Liver (tissue), 9 donors: ENCODE results near the gene RNF13. TPM values are rescaled to one million over a fixed set of nuclear protein-coding genes. Genes with fewer than 3 reads are reported as not detected.

Experiments
- DNase-seq: peaks from one replicate; pipeline ENCODE4 v3.0.0-alpha.2; 2017; ENCODE audit warnings: low spot score
- H3K27ac ChIP-seq, 2 donors: one replicate each; pipeline ENCODE4 v1.7.0; 2013; ENCODE audit warnings: inconsistent platforms in 2 of 2, low read length in 2 of 2, control low read depth in 1 of 2, low read depth in 1 of 2, mild to moderate bottlenecking in 1 of 2
- H3K27me3 ChIP-seq, 4 donors: one replicate each; pipeline versions ENCODE4 v1.6.1 to v1.7.0; 2013; ENCODE audit warnings: low read length in 3 of 4, inconsistent platforms in 1 of 4, mild to moderate bottlenecking in 1 of 4, moderate library complexity in 1 of 4; ENCODE audit not compliant: control insufficient read depth in 4 of 4, insufficient read depth in 4 of 4
- H3K36me3 ChIP-seq, 4 donors: one replicate each; pipeline versions ENCODE4 v1.6.1 to v1.7.0; 2013; ENCODE audit warnings: low read length in 3 of 4, mild to moderate bottlenecking in 3 of 4, low read depth in 1 of 4, moderate library complexity in 1 of 4; ENCODE audit not compliant: control insufficient read depth in 4 of 4, insufficient read depth in 3 of 4
- H3K4me1 ChIP-seq, 4 donors: one replicate each; pipeline versions ENCODE4 v1.6.1 to v1.7.0; 2013; ENCODE audit warnings: low read length in 3 of 4, mild to moderate bottlenecking in 3 of 4, moderate library complexity in 1 of 4; ENCODE audit not compliant: control insufficient read depth in 4 of 4, insufficient read depth in 4 of 4
- H3K4me3 ChIP-seq, 3 donors: one replicate each; pipeline versions ENCODE4 v1.6.1 to v1.7.0; 2013; ENCODE audit warnings: low read length in 3 of 3, control low read depth in 1 of 3, low read depth in 1 of 3, mild to moderate bottlenecking in 1 of 3
- H3K9ac ChIP-seq, 2 donors: one replicate each; pipeline ENCODE4 v1.7.0; 2013; ENCODE audit warnings: low read length in 2 of 2, mild to moderate bottlenecking in 2 of 2, moderate library complexity in 2 of 2, control low read depth in 1 of 2, low read depth in 1 of 2
- H3K9me3 ChIP-seq, 4 donors: one replicate each; pipeline versions ENCODE4 v1.6.1 to v1.7.0; 2013; ENCODE audit warnings: low read length in 3 of 4; ENCODE audit not compliant: control insufficient read depth in 4 of 4
- ATF3 ChIP-seq: IDR thresholded peaks from 2 replicates; pipeline ENCODE4 v1.6.1; 2016; ENCODE audit warnings: antibody characterized with exemption
- EGR1 ChIP-seq, 2 donors: IDR thresholded peaks; 2 replicates each; pipeline ENCODE4 v1.6.1; 2016 to 2018; ENCODE audit warnings: antibody characterized with exemption in 2 of 2, low read depth in 2 of 2
- FOXA1 ChIP-seq: IDR thresholded peaks from 2 replicates; pipeline ENCODE4 v1.6.1; 2016; ENCODE audit warnings: antibody characterized with exemption
- FOXA2 ChIP-seq: IDR thresholded peaks from 2 replicates; pipeline ENCODE4 v1.6.1; 2016; ENCODE audit warnings: antibody characterized with exemption
- GABPA ChIP-seq, 2 donors: IDR thresholded peaks in 1 of 2; conservative IDR thresholded peaks in 1 of 2; 2 replicates each; pipeline ENCODE4 v1.6.1; 2016; ENCODE audit warnings: antibody characterized with exemption in 2 of 2, mild to moderate bottlenecking in 1 of 2, moderate library complexity in 1 of 2
- HNF4A ChIP-seq, 2 donors: conservative IDR thresholded peaks; 2 replicates each; pipeline ENCODE4 v1.6.1; 2016; ENCODE audit warnings: antibody characterized with exemption in 2 of 2, mild to moderate bottlenecking in 2 of 2
- JUND ChIP-seq, 2 donors: IDR thresholded peaks; 2 replicates each; pipeline ENCODE4 v1.6.1; 2016; ENCODE audit warnings: antibody characterized with exemption in 2 of 2
- NR2F2 ChIP-seq: IDR thresholded peaks from 2 replicates; pipeline ENCODE4 v1.6.1; 2016; ENCODE audit warnings: antibody characterized with exemption
- RXRA ChIP-seq, 2 donors: IDR thresholded peaks; 2 replicates each; pipeline ENCODE4 v1.6.1; 2017 to 2018; ENCODE audit warnings: antibody characterized with exemption in 2 of 2, mild to moderate bottlenecking in 1 of 2
- SP1 ChIP-seq: IDR thresholded peaks from 2 replicates; pipeline ENCODE4 v1.6.1; 2018; ENCODE audit warnings: antibody characterized with exemption, mild to moderate bottlenecking
- TAF1 ChIP-seq: conservative IDR thresholded peaks from 2 replicates; pipeline ENCODE4 v1.6.1; 2016; ENCODE audit warnings: antibody characterized with exemption, mild to moderate bottlenecking
- YY1 ChIP-seq: IDR thresholded peaks from 2 replicates; pipeline ENCODE4 v1.6.1; 2016; ENCODE audit warnings: antibody characterized with exemption, mild to moderate bottlenecking
- ZBTB33 ChIP-seq: IDR thresholded peaks from 2 replicates; pipeline ENCODE4 v1.6.1; 2016; ENCODE audit warnings: antibody characterized with exemption
- WGBS: extraction: QIAGEN DNeasy Blood & Tissue Kit; methylation state at CpG from one replicate; pipeline ENCODE4 v1.1.7; 2013; 5-methylcytosine and 5-hydroxymethylcytosine counted together
- polyA plus RNA-seq, 2 donors: library from polyadenylated mRNA; stranded (reverse) in 1 of 2; unstranded in 1 of 2; fragments of 200-250 nt in 1 of 2; fragments of >200 nt in 1 of 2; fragmentation: Nextera tagmentation in 1 of 2; extraction: Ambion mirVana in 1 of 2; gene quantifications; one replicate each; pipeline versions ENCODE4 v1.2.1 to v1.2.3, GENCODE V29; 2013 to 2015
- total RNA-seq, 2 donors: library from RNA; depleted of rRNA; stranded (reverse); fragments of >200 nt; gene quantifications; one replicate each; pipeline ENCODE4 v1.2.3, GENCODE V29; 2014
- TF ChIP-seq, protein P1 (sequence below): IDR thresholded peaks from 2 replicates; pipeline ENCODE4 v1.6.1; 2016; ENCODE audit warnings: antibody characterized with exemption, mild to moderate bottlenecking
- TF ChIP-seq, protein P2 (sequence below): IDR thresholded peaks from 2 replicates; pipeline ENCODE4 v1.6.1; 2016; ENCODE audit warnings: antibody characterized with exemption
- donor health status: healthy.
- donor health status: healthy.
- donor health status: healthy.
- donor health status: healthy.
- donor health status: healthy.

RNF13 gene
- total and polyA plus RNA-seq, 4 donors, result 31.3 to 70.5 (median 59.9) TPM

- peaks cover 0 to 9% (median under 1%) of the 10 kb centered on the region in 4 donors for H3K9me3 ChIP-seq
- no peak overlapping the region for H3K4me3 ChIP-seq
- TF ChIP-seq FOXA1, result no peak
- no peak for TF ChIP-seq HNF4A (conservative IDR thresholded peaks at IDR 0.05)
- TF ChIP-seq FOXA2, result no peak
- no peak for TF ChIP-seq NR2F2
- no peak for TF ChIP-seq TAF1
- TF ChIP-seq ATF3, result no peak
- TF ChIP-seq JUND (IDR thresholded peaks at IDR 0.05), result no peak
- TF ChIP-seq EGR1 (IDR thresholded peaks at IDR 0.05; ENCODE audit: low read depth in 2 of 2), result no peak
- no peak for TF ChIP-seq GABPA (IDR thresholded peaks at IDR 0.05 in 1 of 2, conservative IDR thresholded peaks at IDR 0.05 in 1 of 2)
- no peak for TF ChIP-seq SP1
- TF ChIP-seq, protein P1, sequence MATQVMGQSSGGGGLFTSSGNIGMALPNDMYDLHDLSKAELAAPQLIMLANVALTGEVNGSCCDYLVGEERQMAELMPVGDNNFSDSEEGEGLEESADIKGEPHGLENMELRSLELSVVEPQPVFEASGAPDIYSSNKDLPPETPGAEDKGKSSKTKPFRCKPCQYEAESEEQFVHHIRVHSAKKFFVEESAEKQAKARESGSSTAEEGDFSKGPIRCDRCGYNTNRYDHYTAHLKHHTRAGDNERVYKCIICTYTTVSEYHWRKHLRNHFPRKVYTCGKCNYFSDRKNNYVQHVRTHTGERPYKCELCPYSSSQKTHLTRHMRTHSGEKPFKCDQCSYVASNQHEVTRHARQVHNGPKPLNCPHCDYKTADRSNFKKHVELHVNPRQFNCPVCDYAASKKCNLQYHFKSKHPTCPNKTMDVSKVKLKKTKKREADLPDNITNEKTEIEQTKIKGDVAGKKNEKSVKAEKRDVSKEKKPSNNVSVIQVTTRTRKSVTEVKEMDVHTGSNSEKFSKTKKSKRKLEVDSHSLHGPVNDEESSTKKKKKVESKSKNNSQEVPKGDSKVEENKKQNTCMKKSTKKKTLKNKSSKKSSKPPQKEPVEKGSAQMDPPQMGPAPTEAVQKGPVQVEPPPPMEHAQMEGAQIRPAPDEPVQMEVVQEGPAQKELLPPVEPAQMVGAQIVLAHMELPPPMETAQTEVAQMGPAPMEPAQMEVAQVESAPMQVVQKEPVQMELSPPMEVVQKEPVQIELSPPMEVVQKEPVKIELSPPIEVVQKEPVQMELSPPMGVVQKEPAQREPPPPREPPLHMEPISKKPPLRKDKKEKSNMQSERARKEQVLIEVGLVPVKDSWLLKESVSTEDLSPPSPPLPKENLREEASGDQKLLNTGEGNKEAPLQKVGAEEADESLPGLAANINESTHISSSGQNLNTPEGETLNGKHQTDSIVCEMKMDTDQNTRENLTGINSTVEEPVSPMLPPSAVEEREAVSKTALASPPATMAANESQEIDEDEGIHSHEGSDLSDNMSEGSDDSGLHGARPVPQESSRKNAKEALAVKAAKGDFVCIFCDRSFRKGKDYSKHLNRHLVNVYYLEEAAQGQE, result no peak
- no peak for TF ChIP-seq YY1
- H3K36me3 ChIP-seq, result no peaks in the 10 kb centered on the region
- 97% methylated on average over 1 of the region's 1 CpG for WGBS
- no peak overlapping the region for H3K27ac ChIP-seq
- no peak overlapping the region for H3K9ac ChIP-seq
- H3K27me3 ChIP-seq, result no peaks in the 10 kb centered on the region
- H3K4me1 ChIP-seq, result no peaks in the 10 kb centered on the region
- DNase-seq, result no peak
These were observed 177.5 kb downstream of the RNF13 start for GRCh38 chr3:149990423-149990948.

DNA sequence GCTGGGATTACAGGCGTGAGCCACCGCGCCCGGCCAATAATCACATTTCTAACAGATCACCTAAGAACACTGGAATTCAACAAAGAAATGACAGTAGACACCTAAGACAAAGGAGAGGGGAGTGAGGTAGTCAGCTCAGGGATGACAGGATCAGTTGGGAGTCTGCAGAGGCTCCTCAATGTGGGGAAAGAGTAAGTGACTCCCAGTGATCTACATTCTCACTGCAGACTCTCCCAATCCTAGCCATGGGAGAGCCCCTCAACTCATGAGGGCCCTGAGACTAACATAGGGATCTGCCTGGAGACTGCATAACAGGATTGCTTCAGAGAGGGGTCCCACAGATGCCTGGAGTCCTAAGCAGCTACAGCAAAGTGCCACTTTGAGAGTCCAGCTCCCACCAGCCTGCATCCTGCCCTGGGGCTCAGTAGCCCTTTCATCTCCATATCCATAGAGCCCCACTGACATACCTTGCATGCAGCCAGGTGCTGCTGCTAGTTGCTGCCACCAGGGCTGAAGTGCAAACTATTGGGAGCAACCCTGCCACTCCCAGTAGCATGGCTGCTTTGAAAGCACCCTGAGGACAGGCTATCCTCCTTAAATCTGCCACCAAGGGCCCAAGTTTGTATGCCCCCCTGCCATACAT, 179.5 kb downstream of the RNF13 start:
- Histone ChIP-seq H3K27ac (no peak overlapping the region), H3K4me1 (no peaks in the 10 kb centered on the region), H3K9me3 (peaks cover 0 to 9% (median under 1%) of the 10 kb centered on the region in 4 donors), H3K27me3 (no peaks in the 10 kb centered on the region), H3K4me3 (no peak overlapping the region), H3K36me3 (no peaks in the 10 kb centered on the region), H3K9ac (no peak overlapping the region)
- no peak for TF ChIP-seq YY1
- TF ChIP-seq, protein P2, sequence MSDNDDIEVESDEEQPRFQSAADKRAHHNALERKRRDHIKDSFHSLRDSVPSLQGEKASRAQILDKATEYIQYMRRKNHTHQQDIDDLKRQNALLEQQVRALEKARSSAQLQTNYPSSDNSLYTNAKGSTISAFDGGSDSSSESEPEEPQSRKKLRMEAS, result no peak
- TF ChIP-seq SP1, result no peak
- no peak for TF ChIP-seq FOXA2
- no peak for TF ChIP-seq RXRA (IDR thresholded peaks at IDR 0.05)
- TF ChIP-seq ATF3, result no peak
- no peak for TF ChIP-seq TAF1
- TF ChIP-seq, protein P1, result no peak
- no peak for TF ChIP-seq EGR1 (IDR thresholded peaks at IDR 0.05; ENCODE audit: low read depth in 2 of 2)
- TF ChIP-seq ZBTB33, result no peak
- TF ChIP-seq GABPA (IDR thresholded peaks at IDR 0.05 in 1 of 2, conservative IDR thresholded peaks at IDR 0.05 in 1 of 2), result no peak
- DNase-seq, result no peak
- 96% methylated on average over 4 of the region's 4 CpGs for WGBS
